Measurements from ENCODE around the gene LNX1. TPM values are rescaled to one million over a fixed set of nuclear protein-coding genes. Genes with fewer than 3 reads are reported as not detected.

The LNX1 gene
- total RNA-seq, 4 donors from 2014 or later: 7.2 to 72.4 (median 19.0) TPM

DNA sequence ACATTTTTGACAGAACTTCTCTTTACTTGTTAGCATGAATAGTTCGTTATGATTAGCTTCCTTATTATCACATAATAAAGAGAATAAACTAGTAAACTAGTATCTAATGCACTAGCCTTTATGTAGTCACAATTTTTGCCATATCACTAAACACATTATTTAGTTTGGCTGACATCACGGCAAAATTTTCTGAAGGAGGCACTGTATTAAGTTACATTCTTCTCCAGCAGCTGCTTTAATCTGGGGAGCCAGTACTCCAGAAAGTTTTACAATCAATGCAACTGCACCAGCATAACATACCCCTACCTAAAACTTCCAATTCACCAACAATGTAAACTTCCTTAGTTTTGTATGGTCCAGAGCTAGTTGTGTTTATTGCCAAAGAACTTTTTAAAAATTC lies 126.0 kb downstream of the LNX1 start:
- TF ChIP-seq, protein P1, sequence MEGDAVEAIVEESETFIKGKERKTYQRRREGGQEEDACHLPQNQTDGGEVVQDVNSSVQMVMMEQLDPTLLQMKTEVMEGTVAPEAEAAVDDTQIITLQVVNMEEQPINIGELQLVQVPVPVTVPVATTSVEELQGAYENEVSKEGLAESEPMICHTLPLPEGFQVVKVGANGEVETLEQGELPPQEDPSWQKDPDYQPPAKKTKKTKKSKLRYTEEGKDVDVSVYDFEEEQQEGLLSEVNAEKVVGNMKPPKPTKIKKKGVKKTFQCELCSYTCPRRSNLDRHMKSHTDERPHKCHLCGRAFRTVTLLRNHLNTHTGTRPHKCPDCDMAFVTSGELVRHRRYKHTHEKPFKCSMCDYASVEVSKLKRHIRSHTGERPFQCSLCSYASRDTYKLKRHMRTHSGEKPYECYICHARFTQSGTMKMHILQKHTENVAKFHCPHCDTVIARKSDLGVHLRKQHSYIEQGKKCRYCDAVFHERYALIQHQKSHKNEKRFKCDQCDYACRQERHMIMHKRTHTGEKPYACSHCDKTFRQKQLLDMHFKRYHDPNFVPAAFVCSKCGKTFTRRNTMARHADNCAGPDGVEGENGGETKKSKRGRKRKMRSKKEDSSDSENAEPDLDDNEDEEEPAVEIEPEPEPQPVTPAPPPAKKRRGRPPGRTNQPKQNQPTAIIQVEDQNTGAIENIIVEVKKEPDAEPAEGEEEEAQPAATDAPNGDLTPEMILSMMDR (IDR thresholded peaks at IDR 0.05): no peak
- no peak for ATAC-seq (ENCODE audit: low FRiP score)
- no peak for DNase-seq (ENCODE audit: low spot score)

DNA sequence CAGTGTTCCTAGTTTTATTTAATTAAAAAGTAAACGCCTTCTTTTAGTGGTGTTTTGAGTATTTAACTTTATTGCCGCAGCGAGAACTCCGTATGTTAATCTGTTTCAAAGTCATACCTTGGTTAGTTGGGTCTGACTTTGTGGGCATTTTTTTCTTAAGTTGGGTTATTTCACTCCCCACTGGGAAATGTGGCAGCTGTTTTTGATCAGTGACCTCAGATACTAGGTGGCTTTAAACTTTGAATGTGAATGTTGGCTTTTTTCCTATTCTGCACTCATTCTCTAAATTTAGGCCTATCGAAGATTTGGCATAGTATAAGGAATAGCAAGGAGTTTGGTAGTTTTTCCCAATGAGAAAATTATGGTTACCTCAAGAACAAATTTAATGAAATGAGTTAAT lies 127.9 kb downstream of the LNX1 start:
- ATAC-seq (ENCODE audit: low FRiP score): no peak

DNA sequence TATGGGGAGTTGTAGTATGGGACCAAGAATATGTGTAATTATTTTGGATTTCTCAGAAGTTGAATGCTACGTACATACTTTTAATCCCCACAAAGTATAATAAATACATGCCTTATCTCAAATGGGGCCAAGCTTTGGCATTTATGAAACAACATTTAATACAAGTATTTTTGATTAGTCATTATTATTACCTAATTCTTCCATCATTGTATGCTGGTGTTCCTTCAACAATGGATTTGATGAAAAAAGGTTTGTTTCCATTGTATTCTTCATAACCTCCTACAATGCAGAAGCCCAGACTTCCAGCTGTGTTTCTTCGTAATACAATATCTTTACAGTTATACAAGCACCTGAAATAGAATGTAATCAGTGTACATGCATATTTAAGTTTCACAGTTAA lies 130.0 kb downstream of the LNX1 start:
- TF ChIP-seq, protein P1 (IDR thresholded peaks at IDR 0.05): no peak
- DNase-seq (ENCODE audit: low spot score) (no peak), ATAC-seq (ENCODE audit: low FRiP score) (no peak)

More for the DNA sequence above, 127.9 kb downstream of the LNX1 start:
- TF ChIP-seq, protein P1 (IDR thresholded peaks at IDR 0.05): no peak
- DNase-seq (ENCODE audit: low spot score): no peak

DNA sequence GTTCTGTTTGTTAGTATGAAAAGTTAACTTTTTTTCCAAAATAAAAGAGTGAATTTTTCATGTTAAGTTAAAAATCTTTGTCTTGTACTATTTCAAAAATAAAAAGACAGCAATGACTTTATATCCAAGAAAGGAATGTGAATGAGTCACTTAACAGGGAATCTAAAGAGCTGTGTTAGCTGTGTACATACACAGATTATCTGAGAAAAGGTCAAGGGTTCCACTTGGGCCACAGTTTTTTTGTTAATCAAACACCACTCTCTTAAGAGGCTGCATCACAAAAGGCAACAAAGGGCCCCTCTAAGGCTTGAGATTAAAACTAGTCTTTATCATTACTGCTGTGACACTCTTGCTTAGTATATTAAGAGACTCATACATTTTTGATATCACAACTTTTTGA lies 131.7 kb downstream of the LNX1 start:
- ATAC-seq (ENCODE audit: low FRiP score) (no peak), DNase-seq (ENCODE audit: low spot score) (no peak)
- TF ChIP-seq, protein P1 (IDR thresholded peaks at IDR 0.05): no peak

DNA sequence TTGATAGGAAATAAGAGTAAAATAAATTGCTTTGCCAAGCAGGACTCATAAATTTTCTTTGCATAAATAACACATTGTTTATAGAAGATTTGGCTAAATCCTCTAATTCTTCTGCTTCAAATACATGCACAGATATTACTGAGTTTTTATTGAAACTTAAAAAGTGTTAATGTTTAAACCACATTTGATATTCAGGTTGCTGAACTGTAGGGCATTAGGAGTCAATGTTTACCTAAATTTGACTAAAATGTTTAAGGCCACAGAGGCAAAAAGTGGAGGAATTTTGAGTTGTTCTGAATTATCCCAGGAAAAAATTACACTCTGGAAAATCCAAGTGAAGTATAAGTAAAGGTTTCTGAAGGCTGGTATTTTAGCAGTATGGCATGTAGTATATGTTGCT lies 135.1 kb downstream of the LNX1 start:
- TF ChIP-seq, protein P1 (IDR thresholded peaks at IDR 0.05): no peak
- DNase-seq (ENCODE audit: low spot score) (no peak), ATAC-seq (ENCODE audit: low FRiP score) (no peak)

DNA sequence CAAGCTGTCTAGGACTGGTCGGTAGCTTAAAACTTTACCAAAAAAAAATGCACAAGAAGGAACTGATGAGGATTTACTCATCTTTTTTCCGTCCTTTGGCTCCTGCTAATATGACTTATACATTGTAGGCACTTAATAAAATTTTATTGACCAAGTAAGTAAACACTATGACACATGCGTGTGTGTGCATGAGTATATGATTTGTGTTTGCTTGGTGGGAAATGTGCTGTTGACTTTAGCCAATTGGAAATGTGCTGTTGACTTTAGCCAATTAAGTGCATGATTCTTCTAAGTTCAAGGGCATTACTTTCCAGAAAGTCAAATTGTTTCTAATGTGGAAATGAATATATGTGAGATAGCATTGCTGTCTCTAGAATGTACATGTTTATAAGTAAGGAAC lies 135.5 kb downstream of the LNX1 start:
- ATAC-seq (ENCODE audit: low FRiP score): no peak
- no peak for DNase-seq (ENCODE audit: low spot score)

DNA sequence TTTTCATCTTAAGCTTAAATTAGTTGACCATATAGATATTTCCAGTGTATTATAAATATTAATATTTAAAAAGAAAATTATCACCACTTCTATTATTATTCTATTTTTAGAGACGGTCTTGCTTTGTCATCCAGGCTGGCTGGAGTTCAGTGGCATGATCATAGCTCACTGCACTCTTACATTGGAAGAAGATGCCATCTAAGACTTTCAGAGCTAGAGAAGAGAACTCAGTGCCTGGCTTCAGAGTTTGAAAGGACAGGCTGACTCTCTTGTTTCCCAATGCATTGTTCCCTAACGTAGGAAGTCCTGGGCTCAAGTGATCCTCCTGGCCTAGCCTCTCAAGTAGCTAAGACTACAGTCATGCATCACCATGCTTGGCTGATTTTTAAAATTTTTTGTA lies 137.9 kb downstream of the LNX1 start:
- ATAC-seq (ENCODE audit: low FRiP score) (no peak), DNase-seq (ENCODE audit: low spot score) (no peak)
- TF ChIP-seq, protein P1 (IDR thresholded peaks at IDR 0.05): no peak

More for the DNA sequence above, 135.5 kb downstream of the LNX1 start:
- TF ChIP-seq, protein P1 (IDR thresholded peaks at IDR 0.05): no peak
